8988T (cell line): ENCODE results near the gene SDC3.
"Not testable (repeated sequence)": the region's sequence is repeated elsewhere in the genome, so short reads cannot be mapped to it uniquely, and the experiment has no call there.

Experiments used
- DNase-seq: peaks from one replicate; pipeline ENCODE4 v3.0.0; 2011

The SDC3 gene

GRCh38 chr1:30872033-30872947 lies 36.3 kb downstream of the SDC3 start:
- no peak for DNase-seq

- no peak for DNase-seq
Observed at GRCh38 chr1:30871276-30871871, 37.2 kb downstream of the SDC3 start.

DNA sequence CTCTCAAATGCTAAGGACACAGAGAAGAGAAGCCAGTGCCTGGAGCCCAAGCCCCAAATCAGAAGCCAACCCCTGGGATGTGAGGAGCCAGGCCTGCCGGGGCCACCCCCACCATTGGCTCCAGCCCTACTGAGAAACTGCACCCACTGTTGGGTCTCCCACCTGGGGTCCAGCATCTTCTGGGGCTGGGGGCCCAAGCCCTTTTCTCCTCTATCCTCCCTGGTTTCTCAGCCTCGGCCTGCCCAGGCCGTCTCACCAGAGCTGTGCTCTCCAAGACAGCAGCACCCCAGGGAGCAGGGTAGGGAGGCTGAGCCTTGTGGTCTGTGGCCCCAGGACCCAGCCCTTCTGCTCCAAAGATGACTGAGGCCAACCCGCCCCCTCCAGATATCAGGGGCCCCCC lies 37.9 kb downstream of the SDC3 start:
- DNase-seq: no peak

DNA sequence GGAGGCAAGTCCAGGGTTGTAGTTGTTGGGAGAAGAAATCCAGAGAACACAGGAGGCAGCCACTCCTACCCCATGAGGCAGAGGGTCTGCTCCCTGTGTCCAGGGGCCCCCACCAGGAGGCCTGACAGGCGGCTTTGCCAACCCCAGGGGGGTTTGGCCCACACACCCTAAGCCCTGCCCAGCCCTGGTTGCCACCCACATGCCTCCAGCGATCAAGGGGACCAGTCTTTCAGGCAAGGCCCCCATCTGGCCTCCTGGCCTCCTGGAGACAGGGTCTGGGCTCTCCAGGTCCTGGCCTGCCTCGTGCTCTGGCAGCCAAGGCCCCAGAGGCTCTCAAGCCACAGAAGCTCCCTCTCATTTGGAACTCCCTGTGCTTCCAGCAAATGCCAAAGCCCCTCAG lies 38.5 kb downstream of the SDC3 start:
- no peak for DNase-seq

DNA sequence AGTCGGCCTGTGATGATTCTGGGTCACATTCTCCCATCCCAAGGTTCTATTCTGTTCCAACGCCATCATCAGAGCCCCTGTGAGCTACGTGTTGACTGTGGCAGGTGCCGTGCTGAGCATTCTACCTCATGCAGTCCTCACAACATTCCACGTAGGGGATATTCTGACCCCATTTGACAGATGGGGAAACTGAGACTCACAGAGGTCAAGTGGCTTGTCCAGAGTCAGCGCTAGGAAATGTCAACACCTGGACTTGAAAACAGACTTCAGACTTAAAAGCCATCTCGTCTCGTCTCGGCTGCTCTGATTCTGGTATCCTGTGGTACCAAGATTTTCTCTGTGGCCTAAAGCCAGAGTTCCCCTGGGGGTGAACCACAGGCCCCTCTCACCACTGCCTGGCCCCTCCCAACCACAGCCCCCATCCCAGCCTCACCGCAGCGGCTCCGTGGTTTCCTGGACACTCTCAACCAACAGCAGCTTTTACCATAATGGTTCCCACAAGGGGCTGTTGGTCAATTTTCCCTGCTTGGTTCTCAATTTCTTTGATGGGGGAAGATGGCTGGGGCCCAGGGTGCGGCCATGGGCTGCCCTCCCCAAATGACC lies 39.6 kb downstream of the SDC3 start:
- no peak for DNase-seq

DNA sequence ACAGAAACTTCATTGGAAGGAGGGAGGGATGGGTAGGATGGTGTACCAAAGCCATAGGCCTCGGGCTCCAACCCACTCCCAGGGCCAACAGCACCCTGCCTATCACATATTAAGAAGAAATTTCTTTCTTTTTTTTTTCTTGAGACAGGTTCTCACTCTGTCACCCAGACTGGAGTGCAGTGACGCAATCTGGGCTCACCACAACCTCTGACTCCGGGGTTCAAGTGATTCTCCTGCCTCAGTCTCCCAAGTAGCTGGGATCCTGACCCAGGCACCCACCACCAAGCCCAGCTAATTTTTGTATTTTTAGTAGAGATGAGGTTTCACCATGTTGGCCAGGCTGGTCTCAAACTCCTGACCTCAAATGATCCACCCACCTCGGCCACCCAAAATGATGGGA lies 40.5 kb downstream of the SDC3 start:
- not testable (repeated sequence) for DNase-seq

- DNase-seq: no peak
Observed at GRCh38 chr1:30867537-30867936, 41.0 kb downstream of the SDC3 start.

GRCh38 chr1:30866594-30866993 lies 42.0 kb downstream of the SDC3 start:
- DNase-seq: no peak

DNA sequence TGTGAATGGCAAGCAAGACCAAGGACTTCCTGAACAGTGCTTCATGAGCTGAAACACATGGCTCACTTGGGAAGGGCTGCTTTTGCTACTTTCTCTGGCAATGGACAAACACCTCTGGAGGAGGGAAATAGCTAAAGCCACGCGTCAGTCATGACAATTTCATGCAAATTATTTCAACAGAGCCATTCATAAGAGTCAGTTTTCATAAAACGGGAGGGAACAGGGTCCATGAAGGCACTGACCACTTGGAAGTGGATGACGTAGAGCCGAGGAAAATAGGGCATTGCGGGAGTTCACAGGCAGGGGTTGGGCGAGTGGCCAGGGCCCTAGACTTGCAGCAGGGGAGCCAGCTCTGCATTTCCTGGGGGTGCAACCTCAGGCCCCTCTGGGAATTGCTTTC lies 43.9 kb downstream of the SDC3 start:
- DNase-seq: no peak

DNA sequence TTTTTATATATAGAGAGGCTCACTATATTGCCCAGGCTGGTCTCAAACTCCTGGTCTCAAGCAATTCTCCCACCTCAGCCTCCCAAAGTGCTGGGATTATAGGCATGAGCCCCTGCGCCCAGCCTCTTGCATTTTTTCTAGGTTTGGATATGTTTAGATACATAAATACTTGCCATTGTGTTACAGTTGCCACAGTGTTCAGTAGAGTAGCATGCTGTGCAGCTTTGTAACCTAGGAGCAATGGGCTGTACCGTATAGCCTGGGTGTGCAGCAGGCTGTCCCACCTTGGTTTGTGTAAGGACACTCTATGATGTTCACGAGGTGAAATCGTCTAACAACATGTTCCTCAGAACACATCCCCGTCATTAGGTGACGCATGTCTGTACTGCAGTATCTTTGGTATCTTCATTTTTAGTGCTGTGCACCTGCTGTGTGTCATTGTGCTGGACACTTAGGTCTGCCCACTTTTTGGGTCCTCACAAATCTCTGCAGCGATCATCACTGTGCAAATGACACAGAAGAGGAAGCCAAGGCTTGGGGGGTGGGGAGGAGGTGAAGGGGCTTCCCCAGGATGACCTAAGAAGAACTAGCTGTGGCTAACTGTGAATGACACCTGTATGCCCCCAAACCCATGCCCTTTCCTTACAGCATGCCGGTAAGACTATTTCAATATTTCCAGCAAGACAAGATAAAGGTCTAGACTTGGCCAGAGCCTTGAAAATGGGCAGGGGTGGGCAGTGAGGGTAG lies 44.5 kb downstream of the SDC3 start:
- no peak for DNase-seq

DNA sequence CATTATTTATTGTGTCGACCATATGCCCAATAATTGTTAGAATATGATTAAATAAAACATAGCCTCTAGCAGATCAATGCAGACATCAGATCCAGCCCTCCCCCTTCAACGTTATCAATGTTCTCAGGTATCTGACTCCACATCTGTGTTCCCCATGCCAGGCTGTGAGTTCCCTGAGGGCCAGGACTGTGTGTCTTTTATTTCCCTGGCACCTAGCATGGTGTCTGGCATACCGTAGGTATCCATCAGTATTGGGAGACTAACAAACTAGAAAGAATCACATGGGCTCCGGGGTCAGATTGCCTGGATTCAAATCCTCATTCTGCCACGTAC lies 48.3 kb downstream of the SDC3 start:
- DNase-seq: no peak

DNA sequence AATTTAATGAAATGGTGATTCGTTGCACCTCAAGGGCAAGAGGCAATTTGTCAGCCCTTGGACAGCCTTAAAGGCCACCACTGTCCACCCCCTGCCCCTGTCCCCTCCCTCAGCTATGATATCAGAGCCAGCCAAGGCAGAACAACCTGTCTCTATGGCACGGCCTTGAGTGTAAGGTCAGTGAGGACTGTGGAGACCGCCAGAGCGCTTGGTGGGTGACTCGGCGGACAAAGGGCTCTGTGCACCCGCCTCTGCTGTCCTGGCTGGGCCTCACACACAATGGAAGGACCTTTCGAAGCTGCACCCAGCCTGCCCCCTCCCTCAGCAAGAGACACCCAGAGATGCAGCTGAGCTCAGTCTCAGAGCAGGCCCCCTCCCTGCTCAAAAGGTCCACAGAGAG lies 50.6 kb downstream of the SDC3 start:
- DNase-seq: no peak

DNA sequence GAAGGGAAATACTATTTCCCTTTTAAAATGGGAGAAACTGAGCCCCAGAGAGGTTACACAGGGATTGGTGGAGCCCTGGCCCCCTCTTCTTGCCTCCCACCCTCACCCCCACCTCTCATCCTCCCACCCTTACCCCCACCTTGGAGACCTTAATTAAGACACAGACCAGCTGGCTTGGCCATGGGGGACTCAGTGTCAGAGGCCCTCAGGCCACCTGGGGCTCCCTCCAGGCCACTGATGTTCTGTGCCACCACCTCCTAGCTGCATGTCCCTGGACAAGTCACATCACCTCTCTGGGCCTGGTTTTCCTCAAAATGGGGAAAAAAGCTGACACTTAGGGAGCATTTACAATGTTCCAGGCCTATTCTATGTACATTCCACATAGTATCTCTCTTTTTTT lies 51.5 kb downstream of the SDC3 start:
- DNase-seq: no peak

DNA sequence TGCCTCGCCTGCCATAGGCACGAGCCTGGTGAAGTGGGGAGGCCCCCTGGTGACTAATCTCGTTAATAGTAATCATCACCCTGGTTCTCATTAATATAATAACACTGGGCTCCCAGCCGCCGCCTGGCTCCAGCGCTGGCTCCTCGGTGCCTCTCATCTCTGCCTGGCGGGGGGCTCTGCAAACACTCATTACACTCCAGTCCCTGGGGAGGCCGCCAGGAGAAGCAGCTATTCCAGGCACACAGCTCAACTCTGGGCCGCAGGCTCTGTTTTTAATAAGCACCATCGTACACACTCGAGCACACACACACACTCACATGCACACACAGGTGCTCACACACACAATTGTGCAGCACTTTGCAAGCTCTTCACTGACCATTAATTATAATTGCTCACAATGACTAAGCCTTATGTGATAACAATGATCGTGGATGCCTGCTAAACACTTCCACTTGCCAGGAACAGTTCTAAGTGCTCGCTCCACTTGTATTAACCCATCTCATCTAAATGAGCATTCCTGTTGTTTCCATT lies 52.2 kb downstream of the SDC3 start:
- DNase-seq: no peak

DNA sequence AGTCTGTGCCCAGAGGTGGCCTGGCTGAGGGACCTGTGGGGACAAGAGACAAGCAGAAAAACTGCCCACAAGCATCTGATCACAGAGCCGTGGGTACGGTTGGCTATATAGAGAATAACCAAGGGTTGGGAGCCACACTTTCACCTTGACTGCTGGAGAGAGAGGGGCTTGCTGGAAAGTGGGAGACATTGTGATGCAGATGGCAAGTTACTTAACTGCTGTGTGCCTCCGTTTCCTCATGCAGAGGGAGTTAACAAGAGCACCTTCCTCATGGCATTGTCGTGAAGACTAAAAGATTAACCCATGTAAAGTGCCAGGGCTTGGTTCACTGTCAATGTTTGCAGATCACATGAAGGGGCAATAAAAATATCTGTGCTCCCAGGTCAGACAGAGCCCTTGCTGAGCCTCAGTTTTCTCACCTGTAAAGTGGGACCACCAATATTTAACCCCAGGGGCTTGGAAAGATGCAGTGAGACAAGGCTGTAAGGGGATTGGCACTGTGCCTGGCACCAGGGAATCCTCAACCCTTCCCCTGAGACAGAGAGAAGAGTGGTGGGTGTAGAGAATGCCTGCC lies 52.8 kb downstream of the SDC3 start:
- DNase-seq: no peak

GRCh38 chr1:30853350-30853749 lies 55.2 kb downstream of the SDC3 start:
- DNase-seq: no peak

DNA sequence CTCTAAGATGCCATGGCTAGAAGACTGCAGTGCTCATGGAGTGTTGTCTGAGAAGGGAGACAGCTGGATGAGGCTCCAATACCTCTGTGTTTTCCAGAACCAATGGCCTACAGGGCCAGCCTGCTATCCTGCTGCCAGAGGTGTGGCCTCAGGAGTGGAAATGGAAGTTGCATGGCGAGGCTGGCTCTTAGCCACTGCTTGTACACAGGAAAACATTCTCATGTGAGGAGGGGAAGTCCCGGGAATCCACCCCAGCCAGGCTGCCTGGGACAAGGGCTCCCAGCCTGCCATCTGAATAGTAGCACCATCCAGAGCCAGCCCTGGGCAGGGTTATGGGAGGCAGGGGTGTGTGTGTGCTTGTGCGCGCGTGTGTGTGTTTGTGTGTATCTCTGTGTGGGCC lies 56.5 kb downstream of the SDC3 start:
- DNase-seq: no peak

DNA sequence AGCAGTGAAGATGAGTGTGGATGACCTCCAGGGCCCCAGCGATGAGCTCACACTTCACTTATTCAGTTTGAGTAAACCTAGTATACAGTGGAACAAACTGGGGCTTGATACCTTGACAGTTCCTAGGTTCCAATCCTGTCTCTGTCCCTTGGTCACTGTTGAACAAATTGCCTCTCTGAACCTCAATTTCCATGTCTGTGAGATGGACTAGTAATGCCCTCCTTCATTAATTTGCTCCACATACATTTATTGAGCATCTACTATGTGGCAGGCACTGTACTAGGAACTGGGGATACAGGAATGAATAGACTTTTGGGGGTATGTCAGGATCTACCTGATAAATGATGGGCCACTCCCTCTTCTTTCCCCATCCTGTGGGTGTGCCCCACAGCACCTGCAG lies 57.3 kb downstream of the SDC3 start:
- no peak for DNase-seq

DNA sequence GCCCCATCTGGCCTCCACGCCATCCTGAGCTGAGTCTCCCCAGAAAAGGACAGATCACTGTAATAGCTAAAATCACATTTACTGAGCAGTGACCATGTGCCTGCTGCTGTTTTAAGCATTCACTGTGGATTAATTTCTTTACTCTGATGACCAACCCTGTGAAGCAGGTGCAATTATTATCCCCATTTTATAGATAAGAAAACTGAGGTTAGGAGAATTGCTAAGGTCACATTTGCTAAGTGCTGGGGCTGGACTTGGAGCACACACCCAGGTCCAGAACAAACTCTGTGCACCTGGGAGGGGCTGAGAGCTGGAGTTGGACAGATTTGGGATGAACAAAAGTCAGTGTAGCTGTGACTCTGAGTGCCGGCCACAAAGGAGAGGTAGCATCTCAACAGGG lies 58.0 kb downstream of the SDC3 start:
- no peak for DNase-seq

DNA sequence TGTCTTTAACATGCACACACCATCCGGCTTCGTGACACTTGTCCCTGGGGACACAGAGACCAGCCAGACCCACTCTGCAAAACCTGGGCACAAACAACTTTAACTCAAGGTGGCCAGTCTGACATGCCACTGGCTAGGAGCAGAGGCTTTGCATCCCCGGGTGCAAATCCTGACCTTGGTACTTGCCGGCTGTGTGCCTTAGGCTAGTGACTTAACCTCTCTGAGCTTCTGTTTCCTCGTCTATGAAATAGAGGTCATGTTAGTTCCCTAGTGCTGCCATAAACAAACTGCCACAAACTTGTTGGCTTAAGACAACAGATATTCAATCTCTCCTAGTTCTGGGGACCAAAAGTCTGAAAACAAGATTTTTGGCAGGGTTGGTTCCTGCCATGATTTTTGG lies 60.4 kb downstream of the SDC3 start:
- no peak for DNase-seq

- no peak for DNase-seq
Observed at GRCh38 chr1:30847358-30847972, 61.1 kb downstream of the SDC3 start.

DNA sequence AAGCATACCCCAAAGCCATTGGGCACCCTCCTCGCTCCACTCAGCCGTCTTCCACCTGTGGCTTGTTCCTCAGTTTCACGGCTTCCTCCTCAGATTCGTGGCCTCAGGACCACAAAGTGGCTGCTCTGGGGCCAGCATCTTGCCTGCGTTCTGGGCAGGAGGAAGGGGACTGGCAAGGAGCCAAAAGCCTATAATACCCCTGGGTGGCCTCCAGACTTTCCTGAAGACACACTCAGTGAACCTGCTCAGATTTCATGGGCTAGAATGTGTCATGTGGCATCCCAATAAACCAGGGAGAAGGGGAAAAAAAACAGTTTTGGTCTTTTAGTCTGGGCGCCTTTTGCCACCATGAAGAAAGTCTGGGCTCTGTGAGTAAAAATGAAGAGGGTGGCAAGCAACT lies 62.0 kb downstream of the SDC3 start:
- no peak for DNase-seq

DNA sequence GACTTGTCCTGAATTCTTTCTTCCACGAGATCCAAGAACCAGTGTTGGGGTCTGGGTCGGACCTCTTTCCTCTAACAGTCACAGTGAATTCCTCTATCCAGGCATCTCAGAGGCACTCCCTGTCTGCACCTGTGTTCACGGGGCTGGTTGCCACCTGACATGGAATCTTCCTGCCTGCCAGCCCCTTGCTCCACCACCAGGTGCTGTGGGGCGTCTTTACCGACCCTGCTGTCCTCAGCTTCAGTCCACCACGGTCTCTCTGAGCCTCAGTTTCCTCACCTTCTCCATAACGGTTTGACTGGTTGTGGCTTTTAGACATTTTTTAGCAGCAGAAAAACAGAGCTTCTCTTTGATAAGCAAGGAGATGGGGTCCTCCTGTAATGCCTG lies 62.7 kb downstream of the SDC3 start:
- no peak for DNase-seq
